ENCODE results near the gene SHROOM4. TPM values are rescaled to one million over a fixed set of nuclear protein-coding genes. Genes with fewer than 3 reads are reported as not detected.

The SHROOM4 gene
- polyA plus RNA-seq, 1 donor = 22.0 TPM

GRCh38 chrX:50614460-50614859 is 199.5 kb downstream of the SHROOM4 start:
- no peak for DNase-seq

GRCh38 chrX:50613846-50614245 is 200.1 kb downstream of the SHROOM4 start:
- no peak for DNase-seq

- DNase-seq = no peak
Observed at GRCh38 chrX:50609796-50610195, 204.2 kb downstream of the SHROOM4 start.

- DNase-seq = no peak
Observed at GRCh38 chrX:50606300-50606950, 207.6 kb downstream of the SHROOM4 start.

GRCh38 chrX:50596056-50596455 is 217.9 kb downstream of the SHROOM4 start:
- DNase-seq = no peak

- DNase-seq = no peak
Observed at GRCh38 chrX:50594788-50595187, 219.2 kb downstream of the SHROOM4 start.

GRCh38 chrX:50586980-50587379 is 227.0 kb downstream of the SHROOM4 start:
- no peak for DNase-seq

GRCh38 chrX:50586407-50586806 is 227.6 kb downstream of the SHROOM4 start:
- no peak for DNase-seq

GRCh38 chrX:50581405-50581804 is 232.6 kb downstream of the SHROOM4 start:
- DNase-seq = no peak

GRCh38 chrX:50579955-50580354 is 234.0 kb downstream of the SHROOM4 start:
- DNase-seq = peak; percentile 71

GRCh38 chrX:50577326-50577725 is 236.7 kb downstream of the SHROOM4 start:
- no peak for DNase-seq

GRCh38 chrX:50567636-50568035 is 246.4 kb downstream of the SHROOM4 start:
- no peak for DNase-seq

- no peak for DNase-seq
Observed at GRCh38 chrX:50565718-50566117, 248.3 kb downstream of the SHROOM4 start.

Other genes with a start within 250 kb of the SHROOM4 start
- gene BMP15, start 96.5 kb upstream of the SHROOM4 start, polyA plus RNA-seq (ENCODE audit: insufficient read length) = not detected